Activated naive CD4-positive, alpha-beta T cell treated with anti-CD3 and anti-CD28 coated beads, Interleukin-2, amount 10 ng/mL, durations not matched to agents 7 days and 5 days (primary cell): ENCODE data around the gene ASB12.
"Not testable (repeated sequence)": the region's sequence is repeated elsewhere in the genome, so short reads cannot be mapped to it uniquely, and the experiment has no call there.

Experiments used
- CTCF ChIA-PET: fragments of 350-600 bp; sonication (Branson Sonifier 250); formaldehyde crosslinking; loops from one replicate; lab custom pipeline; 2021; ENCODE audit warnings: antibody characterized with exemption; lab: Charles Lee
- DNase-seq: peaks from one replicate; pipeline ENCODE4 v3.0.0-alpha.2; 2020
- H3K27ac Mint-ChIP-seq: one replicate; pipeline ENCODE4 v1.8.0; 2021; ENCODE audit warnings: mild to moderate bottlenecking, moderate library complexity, mixed read lengths
- H3K27me3 Mint-ChIP-seq: one replicate; pipeline ENCODE4 v1.8.0; 2021; ENCODE audit warnings: mild to moderate bottlenecking, mixed read lengths
- H3K36me3 Mint-ChIP-seq: one replicate; pipeline ENCODE4 v1.8.0; 2021; ENCODE audit warnings: mixed read lengths
- H3K4me1 Mint-ChIP-seq: one replicate; pipeline ENCODE4 v1.8.0; 2021; ENCODE audit warnings: mixed read lengths
- H3K4me3 Mint-ChIP-seq: one replicate; pipeline ENCODE4 v1.8.0; 2021; ENCODE audit warnings: mild to moderate bottlenecking, moderate library complexity, mixed read lengths
- H3K9me3 Mint-ChIP-seq: one replicate; pipeline ENCODE4 v1.8.0; 2021; ENCODE audit warnings: mixed read lengths

Gene ASB12

DNA sequence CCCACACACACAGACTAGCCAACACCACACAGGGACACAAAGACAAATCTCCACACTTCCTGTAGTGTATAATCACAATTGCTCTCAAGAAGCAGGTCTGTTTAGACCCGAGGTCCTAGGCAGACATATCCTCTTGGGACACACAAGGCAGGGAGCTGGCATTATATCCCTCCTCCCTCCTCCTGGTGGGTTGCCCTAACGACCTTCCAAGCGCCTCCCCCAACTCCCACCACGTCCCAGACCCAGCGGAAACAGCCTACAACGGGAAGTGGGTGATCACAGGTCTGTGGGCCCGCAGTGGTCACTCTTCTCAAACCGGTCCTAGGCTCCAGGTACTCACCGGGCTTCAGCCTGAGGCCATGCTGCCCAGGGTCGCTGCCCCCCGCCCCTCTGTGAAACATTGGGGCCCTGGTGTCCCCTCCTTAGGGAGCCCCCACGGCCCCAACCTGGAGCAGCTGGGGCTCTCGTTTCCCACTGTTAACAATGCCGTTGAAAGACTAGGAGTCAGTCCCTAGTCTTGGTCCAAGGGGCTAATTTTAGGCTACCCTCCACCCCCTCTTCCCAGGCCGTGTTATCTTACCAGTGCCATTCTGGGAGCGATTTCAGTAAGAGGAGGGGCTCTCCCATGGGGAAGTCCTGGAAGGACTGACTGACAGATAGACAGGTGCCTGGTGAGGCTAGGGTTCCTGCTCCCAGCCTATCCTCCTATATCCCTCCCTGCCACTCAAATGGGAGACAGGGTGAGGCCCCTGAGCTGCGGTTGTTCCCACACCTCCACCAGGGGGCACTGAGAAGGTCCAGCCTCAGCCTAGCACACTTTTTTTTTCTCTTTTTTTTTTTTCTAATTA is at the start of gene ASB12:
Gene ASB12, minus strand, starts transcription at position 485 of the 848 bp plus-strand sequence. CDS start 4,957 bp downstream, outside the sequence.
- CTCF ChIA-PET = no interaction called here
- Mint-ChIP-seq H3K27me3 (no peaks in the 10 kb centered on the region), H3K27ac (no peak within 1 kb of the TSS), H3K36me3 (no peaks in the 10 kb centered on the region), H3K4me3 (no peak within 1 kb of the TSS), H3K4me1 (no peaks in the 10 kb centered on the region), H3K9me3 (peaks cover 4% of the 10 kb centered on the region)
- DNase-seq = no peak

- no peak for DNase-seq
- Mint-ChIP-seq H3K9me3 (peaks cover 3% of the 10 kb centered on the region), H3K27ac (no peak overlapping the region), H3K4me1 (no peaks in the 10 kb centered on the region), H3K4me3 (no peak overlapping the region), H3K27me3 (no peaks in the 10 kb centered on the region), H3K36me3 (peaks cover under 1% of the 10 kb centered on the region)
- CTCF ChIA-PET = no interaction called here
Observed at GRCh38 chrX:64265265-64265664, 34.9 kb upstream of the ASB12 start.

- Mint-ChIP-seq H3K27me3 (no peaks in the 10 kb centered on the region), H3K9me3 (peaks cover 4% of the 10 kb centered on the region), H3K36me3 (no peaks in the 10 kb centered on the region), H3K27ac (no peak overlapping the region), H3K4me1 (no peaks in the 10 kb centered on the region), H3K4me3 (no peak overlapping the region)
- CTCF ChIA-PET = no interaction called here
- DNase-seq = no peak
Observed at GRCh38 chrX:64229154-64229553, 1.3 kb downstream of the ASB12 start.

GRCh38 chrX:64218023-64218422 is 12.4 kb downstream of the ASB12 start:
- Mint-ChIP-seq H3K27me3 (no peaks in the 10 kb centered on the region), H3K4me3 (no peak overlapping the region), H3K9me3 (no peaks in the 10 kb centered on the region), H3K27ac (no peak overlapping the region), H3K36me3 (no peaks in the 10 kb centered on the region), H3K4me1 (no peaks in the 10 kb centered on the region)
- no peak for DNase-seq
- CTCF ChIA-PET = no interaction called here

DNA sequence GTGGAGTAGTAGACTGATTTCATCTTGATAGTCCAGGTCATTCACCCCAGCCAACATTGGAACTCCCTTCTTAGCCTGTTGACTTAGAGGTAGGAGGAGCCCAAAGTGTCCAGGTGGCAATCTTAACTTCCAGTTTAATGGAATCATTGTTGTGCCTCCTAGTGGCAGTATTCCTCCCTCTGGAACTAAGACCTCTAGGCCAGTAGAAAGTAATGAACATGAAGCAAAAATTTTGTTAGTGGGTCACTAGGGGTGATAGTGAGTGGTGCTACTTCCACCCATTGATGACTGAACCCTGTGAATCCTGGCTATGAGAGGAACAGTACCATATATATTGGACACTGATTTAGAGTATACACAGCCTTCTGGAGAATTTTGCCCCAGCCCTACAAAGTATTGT is 16.4 kb downstream of the ASB12 start:
- H3K9me3 Mint-ChIP-seq, CTCF ChIA-PET, H3K4me1 Mint-ChIP-seq, H3K36me3 Mint-ChIP-seq, DNase-seq, H3K27ac Mint-ChIP-seq, H3K27me3 Mint-ChIP-seq, H3K4me3 Mint-ChIP-seq: not testable (repeated sequence)

- CTCF ChIA-PET = interaction anchor here (0.5 kb wide), 1 partner anchor 128 kb away, joined by 3 read pairs; no protein-coding TSS in a partner anchor
- Mint-ChIP-seq H3K36me3 (no peaks in the 10 kb centered on the region), H3K27me3 (no peaks in the 10 kb centered on the region), H3K9me3 (no peaks in the 10 kb centered on the region), H3K4me3 (peak overlapping the region; percentile 85), H3K27ac (peak overlapping the region; percentile 92), H3K4me1 (peaks cover 11% of the 10 kb centered on the region)
- no peak for DNase-seq
Observed at GRCh38 chrX:64206556-64207162, 23.7 kb downstream of the ASB12 start.

DNA sequence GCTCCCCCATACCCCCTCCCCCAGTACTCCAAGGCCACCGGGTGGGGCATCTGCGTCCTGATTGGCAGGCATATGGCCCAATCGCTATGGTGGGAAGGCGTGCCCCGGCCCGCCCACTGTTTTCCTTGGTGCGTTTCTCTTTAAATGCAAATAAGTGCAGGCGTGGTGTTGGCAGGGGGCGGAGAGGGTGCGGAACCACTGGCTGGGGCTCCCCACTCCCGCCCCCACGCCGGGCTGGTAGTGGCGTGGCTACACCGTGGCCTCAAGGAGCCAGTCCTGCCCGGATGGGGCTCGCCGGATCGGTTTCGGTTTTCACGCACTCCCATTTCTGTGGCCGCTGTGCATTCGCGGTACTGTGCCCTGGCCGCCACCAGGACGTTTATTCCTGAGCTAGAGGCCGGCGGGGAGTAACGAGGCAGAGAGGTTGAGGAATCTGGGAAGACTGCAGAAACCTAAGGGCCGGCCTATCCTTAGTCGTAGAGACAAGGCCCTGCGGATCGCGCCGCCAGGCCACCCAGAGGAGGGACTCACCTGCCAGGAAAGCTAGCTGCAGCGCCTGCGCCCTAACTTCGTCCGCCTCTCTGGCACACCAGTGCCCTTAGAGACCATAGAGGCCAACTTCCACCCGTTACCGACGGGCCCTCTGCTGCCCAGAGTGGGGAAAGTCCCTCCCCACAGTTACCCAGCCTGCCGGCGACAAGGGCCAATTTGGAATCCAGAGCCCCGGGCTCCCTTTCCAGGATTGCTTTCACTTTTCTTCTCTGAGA is 24.5 kb downstream of the ASB12 start:
- CTCF ChIA-PET = no interaction called here
- Mint-ChIP-seq H3K27me3 (no peaks in the 10 kb centered on the region), H3K36me3 (no peaks in the 10 kb centered on the region), H3K4me1 (peaks cover 11% of the 10 kb centered on the region), H3K27ac (peak overlapping the region; percentile 92), H3K9me3 (no peaks in the 10 kb centered on the region), H3K4me3 (peak overlapping the region; percentile 85)
- DNase-seq = peak; percentile 91

DNA sequence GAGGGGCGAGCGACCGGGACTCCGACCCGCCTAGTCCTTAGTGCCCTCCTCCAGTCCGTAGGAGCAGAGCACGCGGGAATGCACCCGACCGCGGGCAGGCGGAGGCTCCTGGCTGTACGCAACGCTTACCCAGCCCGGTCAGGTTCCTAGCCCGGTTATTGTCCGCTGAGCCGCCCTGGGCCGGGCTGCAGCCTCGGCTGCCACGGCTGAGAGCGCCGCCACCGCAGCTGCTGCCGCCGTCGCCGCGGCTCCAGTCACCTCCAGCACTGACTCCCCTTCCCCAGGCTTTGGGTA is 25.0 kb downstream of the ASB12 start, which contains the start of gene AMER1:
Gene AMER1, minus strand, starts transcription at position 268 of the 294 bp plus-strand sequence. CDS start 12,422 bp downstream, outside the sequence.
- H3K36me3 Mint-ChIP-seq = no peaks in the 10 kb centered on the region
- H3K4me3 Mint-ChIP-seq = peak within 1 kb of the TSS; percentile 85
- no peaks in the 10 kb centered on the region for H3K9me3 Mint-ChIP-seq
- H3K4me1 Mint-ChIP-seq = peaks cover 11% of the 10 kb centered on the region
- CTCF ChIA-PET = no interaction called here
- DNase-seq = no peak
- H3K27ac Mint-ChIP-seq = peak within 1 kb of the TSS; percentile 92
- no peaks in the 10 kb centered on the region for H3K27me3 Mint-ChIP-seq

GRCh38 chrX:64204701-64205440 is 25.5 kb downstream of the ASB12 start:
- Mint-ChIP-seq H3K27me3 (no peaks in the 10 kb centered on the region), H3K4me3 (peak overlapping the region; percentile 85), H3K36me3 (no peaks in the 10 kb centered on the region), H3K27ac (peak overlapping the region; percentile 60), H3K9me3 (no peaks in the 10 kb centered on the region), H3K4me1 (peaks cover 11% of the 10 kb centered on the region)
- CTCF ChIA-PET = interaction anchor here (0.7 kb wide), 1 partner anchor 141 kb away, joined by 3 read pairs; no protein-coding TSS in a partner anchor
- peak; percentile 46 for DNase-seq

GRCh38 chrX:64204252-64204651 is 26.2 kb downstream of the ASB12 start:
- Mint-ChIP-seq H3K27me3 (no peaks in the 10 kb centered on the region), H3K27ac (no peak overlapping the region), H3K36me3 (no peaks in the 10 kb centered on the region), H3K4me3 (peak overlapping the region; percentile 72), H3K4me1 (peaks cover 11% of the 10 kb centered on the region), H3K9me3 (no peaks in the 10 kb centered on the region)
- DNase-seq = no peak
- CTCF ChIA-PET = interaction anchor here (0.7 kb wide), 1 partner anchor 142 kb away, joined by 3 read pairs; no protein-coding TSS in a partner anchor

GRCh38 chrX:64202808-64203325 is 27.5 kb downstream of the ASB12 start:
- Mint-ChIP-seq H3K4me1 (peaks cover 11% of the 10 kb centered on the region), H3K36me3 (peaks cover 2% of the 10 kb centered on the region), H3K27me3 (no peaks in the 10 kb centered on the region), H3K4me3 (no peak overlapping the region), H3K27ac (no peak overlapping the region), H3K9me3 (no peaks in the 10 kb centered on the region)
- no peak for DNase-seq
- CTCF ChIA-PET = no interaction called here

DNA sequence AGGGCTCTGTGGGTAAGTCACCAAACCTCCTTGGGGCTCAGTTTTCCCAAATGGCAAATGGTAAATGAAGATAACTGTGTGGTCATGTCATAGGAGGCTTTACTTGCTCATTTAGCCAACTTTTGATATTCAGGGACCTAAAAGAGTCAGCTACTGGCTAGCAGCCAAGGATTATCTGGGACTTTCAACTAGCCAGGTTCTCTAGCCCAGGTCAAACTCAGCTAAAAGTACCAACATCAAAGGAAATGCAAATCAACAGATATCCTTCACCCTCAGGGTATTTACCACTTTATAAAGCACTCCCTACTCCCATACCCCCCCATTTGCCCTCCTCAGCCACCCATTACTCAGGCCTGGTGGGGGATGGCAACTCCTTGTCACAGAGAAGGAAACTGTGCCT is 32.4 kb downstream of the ASB12 start:
- Mint-ChIP-seq H3K4me3 (no peak overlapping the region), H3K9me3 (no peaks in the 10 kb centered on the region), H3K27ac (no peak overlapping the region), H3K4me1 (no peaks in the 10 kb centered on the region), H3K36me3 (peaks cover 2% of the 10 kb centered on the region), H3K27me3 (no peaks in the 10 kb centered on the region)
- CTCF ChIA-PET = no interaction called here
- DNase-seq = no peak

- no peaks in the 10 kb centered on the region for H3K4me1 Mint-ChIP-seq
- no peaks in the 10 kb centered on the region for H3K27me3 Mint-ChIP-seq
- DNase-seq = no peak
- CTCF ChIA-PET = no interaction called here
- no peak overlapping the region for H3K27ac Mint-ChIP-seq
- no peaks in the 10 kb centered on the region for H3K9me3 Mint-ChIP-seq
- H3K4me3 Mint-ChIP-seq = no peak overlapping the region
- peaks cover 7% of the 10 kb centered on the region for H3K36me3 Mint-ChIP-seq
Observed at GRCh38 chrX:64196606-64197005, 33.8 kb downstream of the ASB12 start.
